Astrocyte of the hippocampus (primary cell): ENCODE results near the gene CDH12.
"Not testable (repeated sequence)": the region's sequence is repeated elsewhere in the genome, so short reads cannot be mapped to it uniquely, and the experiment has no call there.

Experiments used
- DNase-seq: peaks from one replicate; pipeline ENCODE4 v3.0.0; 2011; ENCODE audit warnings: low read depth, low spot score

Gene CDH12

GRCh38 chr5:22774214-22774613 lies 78.9 kb downstream of the CDH12 start:
- not testable (repeated sequence) for DNase-seq

- no peak for DNase-seq
These were observed 88.4 kb downstream of the CDH12 start for GRCh38 chr5:22764736-22765135.

GRCh38 chr5:22757776-22758175 lies 95.4 kb downstream of the CDH12 start:
- no peak for DNase-seq

- DNase-seq, result no peak
These were observed 99.0 kb downstream of the CDH12 start for GRCh38 chr5:22754155-22754554.

GRCh38 chr5:22751536-22751935 lies 101.6 kb downstream of the CDH12 start:
- DNase-seq, result no peak

- no peak for DNase-seq
These were observed 116.6 kb downstream of the CDH12 start for GRCh38 chr5:22736443-22737003.

- no peak for DNase-seq
These were observed 118.2 kb downstream of the CDH12 start for GRCh38 chr5:22734907-22735306.

- DNase-seq, result no peak
These were observed 124.5 kb downstream of the CDH12 start for GRCh38 chr5:22728610-22729009.

GRCh38 chr5:22722491-22722890 lies 130.7 kb downstream of the CDH12 start:
- no peak for DNase-seq

GRCh38 chr5:22722056-22722455 lies 131.1 kb downstream of the CDH12 start:
- no peak for DNase-seq

GRCh38 chr5:22719842-22720241 lies 133.3 kb downstream of the CDH12 start:
- DNase-seq, result no peak

GRCh38 chr5:22710660-22711059 lies 142.5 kb downstream of the CDH12 start:
- DNase-seq, result no peak

GRCh38 chr5:22709743-22710142 lies 143.4 kb downstream of the CDH12 start:
- no peak for DNase-seq

- no peak for DNase-seq
These were observed 144.3 kb downstream of the CDH12 start for GRCh38 chr5:22708770-22709328.

GRCh38 chr5:22706901-22707300 lies 146.2 kb downstream of the CDH12 start:
- DNase-seq, result no peak

GRCh38 chr5:22699319-22699718 lies 153.8 kb downstream of the CDH12 start:
- no peak for DNase-seq

- no peak for DNase-seq
These were observed 160.0 kb downstream of the CDH12 start for GRCh38 chr5:22693121-22693520.

- DNase-seq, result no peak
These were observed 170.1 kb downstream of the CDH12 start for GRCh38 chr5:22683050-22683449.

GRCh38 chr5:22678886-22679285 lies 174.3 kb downstream of the CDH12 start:
- DNase-seq, result no peak

GRCh38 chr5:22673131-22673530 lies 180.0 kb downstream of the CDH12 start:
- no peak for DNase-seq

- no peak for DNase-seq
These were observed 183.8 kb downstream of the CDH12 start for GRCh38 chr5:22669345-22669744.

GRCh38 chr5:22665801-22666200 lies 187.3 kb downstream of the CDH12 start:
- no peak for DNase-seq

GRCh38 chr5:22663134-22663533 lies 190.0 kb downstream of the CDH12 start:
- DNase-seq, result no peak

- DNase-seq, result no peak
These were observed 190.8 kb downstream of the CDH12 start for GRCh38 chr5:22662391-22662790.
